Suprapubic skin (tissue), 4 donors: ENCODE measurements around the gene S100A1.

ENCODE experiments used
- CTCF ChIP-seq, 2 donors: fragments of 200-600 bp in 1 of 2; fragments of 450-650 bp in 1 of 2; sonication (generic) in 1 of 2; IDR thresholded peaks; one replicate each; pipeline ENCODE4 v1.5.1; 2016 to 2019; ENCODE audit warnings: antibody characterized with exemption in 2 of 2, mild to moderate bottlenecking in 1 of 2, moderate library complexity in 1 of 2
- EP300 ChIP-seq: sonication (generic); formaldehyde crosslinking; IDR thresholded peaks from one replicate; pipeline ENCODE4 v1.6.1; 2017; ENCODE audit warnings: antibody characterized with exemption
- POLR2AphosphoS5 ChIP-seq, 3 donors: sonication (generic); formaldehyde crosslinking; IDR thresholded peaks; one replicate each; pipeline ENCODE4 v1.6.1; 2017; ENCODE audit warnings: antibody characterized with exemption in 3 of 3

DNA sequence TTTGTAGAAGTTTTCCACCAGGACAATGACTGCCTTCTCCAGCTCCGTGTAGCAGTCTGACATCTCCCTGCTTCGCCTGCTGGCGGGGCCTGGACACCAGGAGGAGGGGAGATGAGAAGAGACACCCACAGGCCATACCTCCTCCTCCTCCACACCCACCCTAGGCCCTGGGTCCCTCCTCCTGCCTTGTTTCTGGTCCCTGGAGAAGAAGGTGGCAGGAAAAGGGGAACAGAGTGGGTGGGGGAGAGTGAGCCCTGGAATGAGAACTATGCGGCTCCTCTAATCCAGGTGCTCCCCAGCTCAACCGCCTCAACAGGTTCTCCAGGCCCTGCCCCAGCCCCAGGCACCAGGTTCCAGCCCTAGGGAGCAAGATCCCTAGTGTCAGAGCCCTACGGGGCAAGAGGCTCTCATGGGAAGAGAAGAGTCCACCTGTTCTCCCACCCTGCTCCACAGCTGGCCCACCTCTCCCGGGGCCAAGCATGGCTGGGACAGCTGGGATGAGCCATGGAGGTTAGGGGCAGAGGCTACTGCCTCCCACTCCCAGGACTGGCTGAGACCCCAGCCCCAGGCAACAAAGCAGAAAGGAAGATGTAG, 20.0 kb upstream of the S100A1 start:
- TF ChIP-seq CTCF (IDR thresholded peaks at IDR 0.05) (no peak), POLR2AphosphoS5 (IDR thresholded peaks at IDR 0.05) (no peak), EP300 (no peak)
